Globus pallidus (tissue), 1 donor: Measurements from ENCODE around the gene INSYN1.
"Not testable (repeated sequence)": the region's sequence is repeated elsewhere in the genome, so short reads cannot be mapped to it uniquely, and the experiment has no call there.

Source experiments
- DNase-seq: peaks from one replicate; pipeline ENCODE4 v3.0.0-alpha.2; 2015; ENCODE audit warnings: low spot score

INSYN1 gene

GRCh38 chr15:73749533-73749932 lies 3.6 kb downstream of the INSYN1 start:
- DNase-seq, result no peak

- no peak for DNase-seq
Measured at GRCh38 chr15:73748730-73749129, 4.4 kb downstream of the INSYN1 start.

GRCh38 chr15:73747847-73748590 lies 5.1 kb downstream of the INSYN1 start:
- no peak for DNase-seq

GRCh38 chr15:73746883-73747282 lies 6.3 kb downstream of the INSYN1 start:
- DNase-seq, result no peak

GRCh38 chr15:73746261-73746660 lies 6.9 kb downstream of the INSYN1 start:
- DNase-seq, result no peak

- DNase-seq, result no peak
Measured at GRCh38 chr15:73745073-73745472, 8.1 kb downstream of the INSYN1 start.

- no peak for DNase-seq
Measured at GRCh38 chr15:73744293-73744692, 8.9 kb downstream of the INSYN1 start.

GRCh38 chr15:73741321-73741836 lies 11.8 kb downstream of the INSYN1 start:
- no peak for DNase-seq

GRCh38 chr15:73740152-73741048 lies 12.8 kb downstream of the INSYN1 start:
- no peak for DNase-seq

- DNase-seq, result no peak
Measured at GRCh38 chr15:73737535-73737934, 15.6 kb downstream of the INSYN1 start.

GRCh38 chr15:73732930-73733329 lies 20.2 kb downstream of the INSYN1 start:
- DNase-seq, result no peak

GRCh38 chr15:73732051-73732450 lies 21.1 kb downstream of the INSYN1 start:
- not testable (repeated sequence) for DNase-seq

- no peak for DNase-seq
Measured at GRCh38 chr15:73727330-73727976, 25.7 kb downstream of the INSYN1 start.

- DNase-seq, result no peak
Measured at GRCh38 chr15:73724212-73724611, 28.9 kb downstream of the INSYN1 start.

- no peak for DNase-seq
Measured at GRCh38 chr15:73723191-73723590, 30.0 kb downstream of the INSYN1 start.

- DNase-seq, result no peak
Measured at GRCh38 chr15:73722425-73722824, 30.7 kb downstream of the INSYN1 start.

- no peak for DNase-seq
Measured at GRCh38 chr15:73718694-73719093, 34.5 kb downstream of the INSYN1 start.

GRCh38 chr15:73717802-73718201 lies 35.3 kb downstream of the INSYN1 start:
- no peak for DNase-seq

- no peak for DNase-seq
Measured at GRCh38 chr15:73717206-73717605, 35.9 kb downstream of the INSYN1 start.

GRCh38 chr15:73716417-73716816 lies 36.7 kb downstream of the INSYN1 start:
- no peak for DNase-seq

- DNase-seq, result no peak
Measured at GRCh38 chr15:73715417-73715816, 37.7 kb downstream of the INSYN1 start.

GRCh38 chr15:73714695-73715301 lies 38.4 kb downstream of the INSYN1 start:
- no peak for DNase-seq
